GM19239 (cell line): ENCODE results near the gene NFS1.

Experiments used
- DNase-seq: peaks from one replicate; pipeline ENCODE4 v3.0.0; 2011; ENCODE audit warnings: low spot score; ENCODE audit not compliant: insufficient read length
- FAIRE-seq: peaks from 2 replicates; lab custom pipeline; 2011; peaks lifted over from hg19 to GRCh38; lab: Jason Lieb, UNC

NFS1 gene

GRCh38 chr20:35619196-35620095 is 79.7 kb downstream of the NFS1 start:
- DNase-seq (peak; percentile 67), FAIRE-seq (peak; percentile 94)

GRCh38 chr20:35618263-35619131 is 80.7 kb downstream of the NFS1 start:
- DNase-seq (no peak), FAIRE-seq (no peak)
